K562 (cell line): ENCODE results near the gene SLC25A11. TPM values are rescaled to one million over a fixed set of nuclear protein-coding genes. Genes with fewer than 3 reads are reported as not detected.

Experiments used
- ATAC-seq: fragments of 200-7000 bp; cut with Tn5 transposase; 3 replicates; pipeline ENCODE4 v1.9.1; 2020; ENCODE audit warnings: moderate library complexity
- BruUV-seq: library from RNA; stranded (reverse); fragments of 400-500 nt; replicated peaks from 2 replicates; lab custom pipeline; 2021; lab: Mats Ljungman, UMichigan
- CTCF ChIA-PET: fragments of 300-600 bp; formaldehyde crosslinking; extraction: SDS; loops from one replicate; lab custom pipeline; 2021; ENCODE audit warnings: low intra/inter-chr PET ratio; lab: Yijun Ruan, JAX
- POLR2A ChIA-PET: fragments of 300-600, 350-650 bp; sonication (Branson Sonifier 250); formaldehyde crosslinking; extraction: SDS; loops from one replicate; lab custom pipeline; 2021; ENCODE audit warnings: antibody characterized with exemption, inconsistent platforms; lab: Yijun Ruan, JAX
- DNase-seq, 4 experiments: peaks; one replicate each; pipeline versions ENCODE4 v3.0.0 to v3.0.0-alpha.2; 2011 to 2018; ENCODE audit warnings: low spot score in 3 of 4, mixed read lengths in 3 of 4; ENCODE audit errors: extremely low read depth in 1 of 4
- FAIRE-seq: peaks from 2 replicates; lab custom pipeline; 2011; peaks lifted over from hg19 to GRCh38; lab: Jason Lieb, UNC
- H2AFZ ChIP-seq: 2 replicates; pipeline ENCODE4 v1.6.0; 2011; ENCODE audit warnings: low read depth, low read length, control low read depth, inconsistent platforms
- H3K27ac ChIP-seq: fragments of 200-600 bp; 3 replicates; pipeline ENCODE4 v1.8.0; 2011; ENCODE audit warnings: low read depth, mild to moderate bottlenecking, control low read depth, inconsistent platforms, low read length, moderate library complexity, mixed read lengths; ENCODE audit errors: extremely low read depth
- H3K27me3 ChIP-seq, 2 experiments: fragments of 300-600 bp in 1 of 2; 2 replicates in 1 of 2; 3 replicates in 1 of 2; pipeline versions ENCODE4 v1.6.0 to v1.8.0; 2011; ENCODE audit warnings: inconsistent platforms in 2 of 2, low read length in 2 of 2, mild to moderate bottlenecking in 1 of 2, mixed read lengths in 1 of 2, moderate library complexity in 1 of 2; ENCODE audit not compliant: control insufficient read depth in 2 of 2, insufficient read depth in 2 of 2
- H3K36me3 ChIP-seq: fragments of 300-600 bp; 3 replicates; pipeline ENCODE4 v1.8.0; 2011; ENCODE audit warnings: mild to moderate bottlenecking, low read length, inconsistent platforms; ENCODE audit not compliant: control insufficient read depth, insufficient read depth
- H3K4me1 ChIP-seq, 2 experiments: fragments of 200-600 bp in 1 of 2; replicated peaks in 1 of 2; 2 replicates in 1 of 2; 3 replicates in 1 of 2; pipeline versions ENCODE4 v1.5.1 to v1.8.0; 2011; ENCODE audit warnings: inconsistent platforms in 2 of 2, low read length in 2 of 2, mild to moderate bottlenecking in 1 of 2, mixed read lengths in 1 of 2, moderate library complexity in 1 of 2; ENCODE audit not compliant: control insufficient read depth in 2 of 2, insufficient read depth in 2 of 2
- H3K4me2 ChIP-seq: 2 replicates; pipeline ENCODE4 v1.6.1; 2011; ENCODE audit warnings: low read length, control low read depth, inconsistent platforms, mixed read lengths; ENCODE audit not compliant: insufficient read depth
- H3K4me3 ChIP-seq: fragments of 200-600 bp; sonication (generic), shearing (Covaris generic); 2 replicates; pipeline ENCODE4 v1.5.1; 2016; ENCODE audit warnings: control low read depth, inconsistent platforms
- H3K79me2 ChIP-seq: fragments of 200-600 bp; 3 replicates; pipeline ENCODE4 v1.8.0; 2011; ENCODE audit warnings: low read length, inconsistent platforms; ENCODE audit not compliant: control insufficient read depth, insufficient read depth
- H3K9ac ChIP-seq, 2 experiments: 2 replicates each; pipeline versions ENCODE4 v1.6.0 to v1.6.1; 2011; ENCODE audit warnings: low read depth in 2 of 2, low read length in 2 of 2, control low read depth in 1 of 2, inconsistent platforms in 1 of 2, mild to moderate bottlenecking in 1 of 2, mixed read lengths in 1 of 2; ENCODE audit not compliant: insufficient read depth in 1 of 2
- H3K9me1 ChIP-seq: one replicate; pipeline ENCODE4 v1.6.0; 2011; ENCODE audit warnings: inconsistent platforms, mild to moderate bottlenecking, low read length, moderate library complexity; ENCODE audit not compliant: control insufficient read depth, insufficient read depth
- H3K9me3 ChIP-seq: replicated peaks from 2 replicates; pipeline ENCODE4 v1.5.1; 2011; ENCODE audit warnings: low read depth, low read length, inconsistent platforms; ENCODE audit not compliant: control insufficient read depth, insufficient read depth
- H4K20me1 ChIP-seq: replicated peaks from 2 replicates; pipeline ENCODE4 v1.6.1; 2011; ENCODE audit warnings: low read length, inconsistent platforms, mixed read lengths; ENCODE audit not compliant: control insufficient read depth, insufficient read depth
- CBX8 ChIP-seq: fragments of 200-600 bp; sonication (generic); IDR thresholded peaks from 2 replicates; pipeline ENCODE4 v1.6.1; 2012; ENCODE audit warnings: borderline replicate concordance, mixed run types, low read depth, mild to moderate bottlenecking, moderate library complexity, mixed read lengths, low read length, control low read depth, inconsistent platforms; ENCODE audit not compliant: poor library complexity, severe bottlenecking; ENCODE audit errors: extremely low read depth
- CREM ChIP-seq: IDR thresholded peaks from 2 replicates; pipeline ENCODE4 v1.6.1; 2014; ENCODE audit warnings: antibody characterized with exemption, low read depth
- CSDE1 ChIP-seq, 2 experiments: fragments of 450-650 bp; IDR thresholded peaks; 2 replicates each; pipeline ENCODE4 v1.6.1; 2016; ENCODE audit warnings: mild to moderate bottlenecking in 1 of 2
- FOXJ2 ChIP-seq: fragments of 200-800 bp; sonication (Bioruptor generic); IDR thresholded peaks from 2 replicates; pipeline ENCODE4 v1.6.1; 2016; ENCODE audit warnings: missing genetic modification characterization, missing compliant biosample characterization
- HNRNPUL1 ChIP-seq: fragments of 200-400 bp; formaldehyde crosslinking; IDR thresholded peaks from 2 replicates; pipeline ENCODE4 v1.6.1; 2017; ENCODE audit warnings: low read length
- MTA2 ChIP-seq: fragments of 450-650 bp; IDR thresholded peaks from 2 replicates; pipeline ENCODE4 v1.6.1; 2016; ENCODE audit warnings: low read depth
- MYNN ChIP-seq, 2 experiments: sonication (generic); formaldehyde crosslinking in 1 of 2; IDR thresholded peaks; 2 replicates each; pipeline versions ENCODE4 v1.5.0 to v1.6.1; 2016 to 2020; ENCODE audit warnings: antibody characterized with exemption in 1 of 2, missing genetic modification reagents in 1 of 2
- POLR2A ChIP-seq: fragments of 450-650 bp; conservative IDR thresholded peaks from 2 replicates; pipeline ENCODE4 v1.6.1; 2016
- RBFOX2 ChIP-seq: fragments of 200-400 bp; formaldehyde crosslinking; IDR thresholded peaks from 2 replicates; pipeline ENCODE4 v1.6.1; 2017; ENCODE audit warnings: low read depth, mild to moderate bottlenecking, low read length, moderate library complexity
- SIN3A ChIP-seq, 2 experiments: fragments of 150-350 bp in 1 of 2; IDR thresholded peaks; 2 replicates each; pipeline ENCODE4 v1.6.1; 2011 to 2016; ENCODE audit warnings: borderline replicate concordance in 2 of 2, low read depth in 2 of 2, low read length in 2 of 2, mild to moderate bottlenecking in 2 of 2, moderate library complexity in 2 of 2; ENCODE audit not compliant: control insufficient read depth in 1 of 2
- SIN3B ChIP-seq: fragments of 450-650 bp; IDR thresholded peaks from 2 replicates; pipeline ENCODE4 v1.6.1; 2017; ENCODE audit warnings: low read depth, mild to moderate bottlenecking, moderate library complexity
- ZNF263 ChIP-seq: sonication (generic); formaldehyde crosslinking; IDR thresholded peaks from 2 replicates; pipeline ENCODE4 v1.8.0; 2022; ENCODE audit warnings: mild to moderate bottlenecking, missing genetic modification reagents, borderline replicate concordance
- WGBS: fragments of 100-300 bp; shearing (Covaris generic); methylation state at CpG from one replicate; pipeline ENCODE4 v1.1.6; 2016; ENCODE audit warnings: low coverage, mixed read lengths; ENCODE audit not compliant: insufficient coverage; ENCODE audit errors: missing lambda C conversion rate; 5-methylcytosine and 5-hydroxymethylcytosine counted together
- in situ Hi-C: fragments of 300-500 bp; cut with MboI; formaldehyde crosslinking; loops from 4 replicates; pipeline ENCODE4 v1.15.0; 2018; ENCODE audit warnings: inconsistent platforms, mixed read lengths
- intact Hi-C: fragments of 100-400 bp; cut with micrococcal nuclease; formaldehyde crosslinking; loops from 2 replicates; pipeline ENCODE4 v1.14.2; 2022
- polyA plus RNA-seq, 8 experiments: library from polyadenylated mRNA; depleted of rRNA in 4 of 8; stranded (reverse) in 5 of 8; unstranded in 3 of 8; fragments of >200 nt; fragmentation: Nextera tagmentation in 2 of 8; fragmentation: Illumina TruSeq in 1 of 8; extraction: Ambion mirVana in 2 of 8; extraction: Trizol in 1 of 8; gene quantifications; 2 replicates each; pipeline versions ENCODE4 v1.2.1 to v1.2.3, GENCODE V29; 2011 to 2014; ENCODE audit warnings: inconsistent platforms in 1 of 8, missing spikeins in 1 of 8
- total RNA-seq, 7 experiments: library from RNA; depleted of rRNA in 6 of 7; stranded (reverse); fragments of >200 nt in 6 of 7; fragmentation: Illumina TruSeq in 2 of 7; extraction: Trizol in 2 of 7; gene quantifications; 2 replicates each; pipeline versions ENCODE4 v1.2.1 to v1.2.3, GENCODE V29; 2011 to 2021; ENCODE audit warnings: low replicate concordance in 1 of 7
- TF ChIP-seq, protein P1 (sequence below): sonication (generic); formaldehyde crosslinking; IDR thresholded peaks from 2 replicates; pipeline ENCODE4 v1.8.0; 2022; ENCODE audit warnings: missing genetic modification reagents, mild to moderate bottlenecking, moderate library complexity, borderline replicate concordance

The SLC25A11 gene
- total and polyA plus RNA-seq, 9 of the 15 experiments (the other 6 are each of a cell fraction or from before 2014, with no cell fraction given): 3.1 to 56.7 (median 32.9) TPM

DNA sequence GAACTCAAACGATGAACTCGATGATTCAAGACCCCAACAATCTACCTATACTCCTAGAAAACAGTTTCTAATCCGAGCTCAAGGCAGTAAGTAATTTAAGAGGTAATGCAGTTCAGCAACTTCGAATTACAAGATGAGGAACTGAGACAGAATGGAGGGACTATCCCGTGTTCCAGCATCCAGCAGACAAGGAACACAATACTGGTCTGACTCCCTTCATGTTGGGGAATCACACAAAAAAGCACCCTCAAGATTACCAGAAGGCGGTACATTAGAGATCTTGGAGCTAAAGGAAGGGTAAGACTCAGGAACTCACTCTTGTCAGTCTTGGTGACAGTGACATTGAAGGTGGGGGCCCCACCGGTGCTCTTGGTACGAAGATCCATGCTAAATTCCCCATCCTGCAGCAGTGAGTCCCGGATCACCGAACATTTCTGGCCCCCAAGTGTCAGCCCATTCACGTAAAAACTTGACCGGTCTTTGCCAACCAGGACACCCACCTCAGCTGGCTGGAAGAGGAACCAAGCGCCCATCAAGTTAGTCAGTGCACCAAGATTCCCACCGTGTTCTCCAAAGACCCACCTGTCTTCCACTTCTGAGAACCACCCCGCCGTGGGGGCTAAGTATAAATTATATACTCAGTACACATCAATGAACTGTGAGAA is 6.6 kb upstream of the SLC25A11 start:
- no peak overlapping the region for H2AFZ ChIP-seq
- H3K9ac ChIP-seq: peak overlapping the region; percentile 59 to 97
- H3K79me2 ChIP-seq: peaks cover 82% of the 10 kb centered on the region
- DNase-seq (no peak), FAIRE-seq (peak; percentile 54), ATAC-seq (no peak)
- peak overlapping the region; percentile 98 for H3K27ac ChIP-seq
- in situ Hi-C loops (no loop called here), intact Hi-C loops (no loop called here)
- TSS peak; percentile 60 for BruUV-seq
- H3K9me3 ChIP-seq: no peaks in the 10 kb centered on the region
- ChIA-PET POLR2A (interaction anchor here (0.6 to 3.2 kb wide), 4 partner anchors 14 to 814 kb away, joined by 3 to 21 read pairs (median 4); partner anchors contain the start of gene SPAG7), CTCF (no interaction called here)
- TF ChIP-seq FOXJ2 (no peak), HNRNPUL1 (no peak), POLR2A (0 out of 2 replicates have a peak, but pooled peaks have one; percentile 53), CSDE1 (IDR thresholded peaks at IDR 0.05) (no peak), RBFOX2 (peak; percentile 58)
- peaks cover 30 to 42% of the 10 kb centered on the region in 2 experiments for H3K4me1 ChIP-seq
- peaks cover 64% of the 10 kb centered on the region for H3K36me3 ChIP-seq
- peak overlapping the region; percentile 97 for H3K4me3 ChIP-seq
- peak overlapping the region; percentile 93 for H3K4me2 ChIP-seq
- H3K9me1 ChIP-seq: no peaks in the 10 kb centered on the region
- 6% methylated on average over 16 of the region's 16 CpGs for WGBS
- H4K20me1 ChIP-seq: peaks cover 22% of the 10 kb centered on the region
- no peaks in the 10 kb centered on the region for H3K27me3 ChIP-seq

DNA sequence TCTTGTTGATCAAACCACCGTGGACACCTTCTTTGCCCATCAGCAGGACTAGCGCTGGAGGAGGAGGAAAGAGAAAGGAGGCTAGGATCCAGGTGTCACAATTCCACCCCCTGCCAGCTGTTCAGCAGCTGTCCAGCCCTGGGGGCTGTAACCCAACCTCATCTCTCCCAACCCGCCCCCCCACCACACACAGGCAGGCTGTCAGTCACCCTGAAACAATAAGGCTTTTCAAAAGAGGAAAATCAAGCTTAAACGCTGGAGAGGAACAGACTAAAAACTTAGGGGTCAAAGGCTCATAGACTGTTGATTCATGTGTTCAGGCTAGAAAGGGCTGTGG is 6.1 kb upstream of the SLC25A11 start:
- Histone ChIP-seq H3K9me1 (no peaks in the 10 kb centered on the region), H3K36me3 (peaks cover 65% of the 10 kb centered on the region), H3K79me2 (peaks cover 83% of the 10 kb centered on the region), H3K27ac (peak overlapping the region; percentile 98), H3K4me3 (peak overlapping the region; percentile 97), H3K9ac (peak overlapping the region; percentile 50 to 97; a peak in 3 of 4 replicates), H3K9me3 (no peaks in the 10 kb centered on the region), H2AFZ (no peak overlapping the region), H3K27me3 (no peaks in the 10 kb centered on the region), H3K4me1 (peaks cover 24 to 37% of the 10 kb centered on the region in 2 experiments), H4K20me1 (peaks cover 22% of the 10 kb centered on the region), H3K4me2 (peak overlapping the region; percentile 93)
- 10% methylated on average over 3 of the region's 4 CpGs for WGBS
- DNase-seq: no peak
- CTCF ChIA-PET: no interaction called here
- POLR2A ChIA-PET: interaction anchor here (0.6 to 3.2 kb wide), 4 partner anchors 17 to 813 kb away, joined by 3 to 21 read pairs (median 3); partner anchors contain the start of gene SPAG7
- no peak for FAIRE-seq
- no peak for TF ChIP-seq CREM
- TF ChIP-seq MYNN (IDR thresholded peaks at IDR 0.05): no peak
- TF ChIP-seq MYNN (CRISPR knock-in tag; IDR thresholded peaks at IDR 0.05): no peak
- peak in 1 of 2 experiments; percentile 37; a peak in 1 of 4 replicates for TF ChIP-seq SIN3A (IDR thresholded peaks at IDR 0.05; ENCODE audit: borderline replicate concordance in 2 of 2, control insufficient read depth in 1 of 2, low read depth in 2 of 2, low read length in 2 of 2)
- no peak for TF ChIP-seq ZNF263
- TF ChIP-seq, protein P1, sequence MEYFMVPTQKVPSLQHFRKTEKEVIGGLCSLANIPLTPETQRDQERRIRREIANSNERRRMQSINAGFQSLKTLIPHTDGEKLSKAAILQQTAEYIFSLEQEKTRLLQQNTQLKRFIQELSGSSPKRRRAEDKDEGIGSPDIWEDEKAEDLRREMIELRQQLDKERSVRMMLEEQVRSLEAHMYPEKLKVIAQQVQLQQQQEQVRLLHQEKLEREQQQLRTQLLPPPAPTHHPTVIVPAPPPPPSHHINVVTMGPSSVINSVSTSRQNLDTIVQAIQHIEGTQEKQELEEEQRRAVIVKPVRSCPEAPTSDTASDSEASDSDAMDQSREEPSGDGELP (CRISPR knock-in tag): 0 out of 2 replicates have a peak, but pooled peaks have one; percentile 29
- TF ChIP-seq CBX8: no peak
- TF ChIP-seq MTA2: no peak
- no peak for TF ChIP-seq SIN3B
- no TSS peak for BruUV-seq
- ATAC-seq: no peak
- intact Hi-C loops (loop anchor here (1.0 kb wide), 1 partner anchor 21 kb away; the partner anchor contains the start of gene SPAG7), in situ Hi-C loops (no loop called here)
